ENCODE measurements around the gene LIMS1.
"Not testable (repeated sequence)": the region's sequence is repeated elsewhere in the genome, so short reads cannot be mapped to it uniquely, and the experiment has no call there.

Gene LIMS1

DNA sequence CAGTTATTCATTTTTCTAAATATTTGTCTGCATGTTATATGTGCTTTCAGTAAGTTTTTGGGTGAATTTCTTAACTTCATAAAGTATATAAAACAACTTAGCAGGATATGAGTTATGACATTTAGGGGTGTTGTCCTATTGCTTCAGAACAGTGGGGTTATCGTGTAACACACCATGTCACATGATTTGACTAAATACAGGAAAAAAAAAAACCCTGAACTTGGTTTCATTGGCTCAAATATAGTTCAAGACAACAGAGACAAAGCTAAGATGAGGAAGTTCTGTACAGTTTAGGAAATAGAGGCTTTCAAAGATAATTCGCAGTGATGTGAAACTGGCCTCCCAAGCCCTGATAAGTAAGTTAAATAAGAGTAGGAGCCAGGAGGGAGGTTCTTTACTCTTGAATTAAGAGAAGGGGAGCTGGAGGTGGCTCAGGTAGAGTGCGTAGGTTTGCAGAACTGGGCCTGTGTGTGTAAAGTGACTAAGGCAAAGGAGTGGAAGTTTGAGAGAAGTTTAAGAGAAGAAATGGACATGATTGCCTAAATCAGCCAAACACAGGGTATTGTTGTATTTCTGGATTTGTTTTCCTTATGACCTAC is 53.9 kb downstream of the LIMS1 start:
- no peak for DNase-seq

DNA sequence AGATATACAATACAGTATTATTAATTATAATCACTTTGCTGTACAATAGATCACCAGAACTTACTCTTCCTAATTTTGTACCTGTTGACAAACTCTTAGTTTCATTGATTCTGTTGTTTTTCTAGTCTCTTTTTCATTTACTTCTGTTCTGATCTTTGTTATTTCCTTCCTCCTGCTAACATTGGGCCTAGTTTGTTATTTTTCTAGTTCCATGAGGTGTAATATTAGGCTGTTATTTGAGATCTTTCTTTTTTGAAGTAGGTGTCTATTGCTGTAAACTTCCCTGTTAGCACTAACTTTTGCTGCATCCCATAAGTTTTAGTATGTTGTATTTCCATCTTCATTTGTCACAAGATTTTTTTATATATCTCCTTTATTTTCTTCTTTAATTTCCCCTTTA is 55.1 kb downstream of the LIMS1 start:
- no peak for DNase-seq

DNA sequence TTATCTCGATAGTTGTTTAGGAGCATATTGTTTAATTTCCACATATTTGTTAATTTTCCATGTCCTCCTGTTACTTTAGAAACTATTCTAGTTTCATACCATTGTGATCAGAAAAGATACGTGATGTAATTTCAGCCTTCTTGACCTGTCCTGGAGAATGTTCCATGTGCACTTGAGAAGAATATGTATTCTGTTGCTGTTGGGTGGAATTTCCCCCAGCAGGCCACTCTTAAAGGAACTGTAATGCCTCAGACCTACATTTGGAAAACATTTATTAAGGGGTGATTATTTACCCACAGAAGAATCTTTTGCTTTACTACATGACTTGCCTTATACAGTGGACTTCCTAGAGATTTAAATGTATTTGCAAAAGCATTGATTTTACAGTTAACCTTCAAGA is 55.5 kb downstream of the LIMS1 start:
- no peak for DNase-seq

DNA sequence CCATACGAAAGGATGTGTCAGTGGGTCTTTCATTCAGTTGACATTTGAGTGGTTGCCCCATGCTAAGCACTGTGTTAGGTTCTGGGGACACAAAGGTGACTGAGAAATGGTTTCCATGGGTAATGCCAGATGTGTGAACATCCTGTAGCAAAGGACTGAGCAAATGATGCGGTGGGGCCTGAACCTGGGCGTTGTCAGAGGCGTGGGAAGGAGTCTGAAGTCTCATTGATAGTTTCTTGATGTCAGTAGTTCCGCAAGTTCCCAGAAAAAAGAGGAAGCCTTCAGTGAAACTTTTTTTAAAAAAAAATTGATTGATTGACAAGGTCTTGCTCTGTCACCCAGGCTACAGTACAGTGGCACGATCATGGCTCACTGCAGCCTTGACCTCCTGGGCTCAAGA is 56.9 kb downstream of the LIMS1 start:
- DNase-seq, result no peak

DNA sequence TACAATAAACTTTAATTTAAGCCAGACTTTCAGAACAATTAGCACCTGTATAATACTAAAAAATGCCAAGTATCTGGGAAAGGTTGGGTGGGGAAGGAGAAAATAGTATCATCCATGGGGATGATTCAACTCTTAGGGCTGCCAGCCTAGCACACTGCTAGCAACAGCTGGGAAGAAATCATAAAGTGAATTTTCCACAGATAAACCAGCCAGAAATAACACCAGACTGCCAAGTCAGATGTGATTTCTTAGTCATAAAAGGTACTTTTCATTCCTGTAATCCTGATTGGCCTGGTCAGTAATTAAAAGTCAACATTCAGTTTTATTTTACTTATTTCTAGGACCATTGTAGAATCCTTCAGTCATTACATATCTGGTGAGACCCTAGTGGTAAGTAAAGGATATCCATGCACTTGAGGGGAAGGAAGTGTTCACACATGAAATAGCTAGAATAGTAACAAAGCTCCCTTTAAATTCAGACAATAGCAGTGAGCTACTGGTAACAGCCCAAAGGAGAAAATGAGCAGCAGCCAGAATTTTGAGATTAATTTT is 59.4 kb downstream of the LIMS1 start:
- DNase-seq, result no peak

DNA sequence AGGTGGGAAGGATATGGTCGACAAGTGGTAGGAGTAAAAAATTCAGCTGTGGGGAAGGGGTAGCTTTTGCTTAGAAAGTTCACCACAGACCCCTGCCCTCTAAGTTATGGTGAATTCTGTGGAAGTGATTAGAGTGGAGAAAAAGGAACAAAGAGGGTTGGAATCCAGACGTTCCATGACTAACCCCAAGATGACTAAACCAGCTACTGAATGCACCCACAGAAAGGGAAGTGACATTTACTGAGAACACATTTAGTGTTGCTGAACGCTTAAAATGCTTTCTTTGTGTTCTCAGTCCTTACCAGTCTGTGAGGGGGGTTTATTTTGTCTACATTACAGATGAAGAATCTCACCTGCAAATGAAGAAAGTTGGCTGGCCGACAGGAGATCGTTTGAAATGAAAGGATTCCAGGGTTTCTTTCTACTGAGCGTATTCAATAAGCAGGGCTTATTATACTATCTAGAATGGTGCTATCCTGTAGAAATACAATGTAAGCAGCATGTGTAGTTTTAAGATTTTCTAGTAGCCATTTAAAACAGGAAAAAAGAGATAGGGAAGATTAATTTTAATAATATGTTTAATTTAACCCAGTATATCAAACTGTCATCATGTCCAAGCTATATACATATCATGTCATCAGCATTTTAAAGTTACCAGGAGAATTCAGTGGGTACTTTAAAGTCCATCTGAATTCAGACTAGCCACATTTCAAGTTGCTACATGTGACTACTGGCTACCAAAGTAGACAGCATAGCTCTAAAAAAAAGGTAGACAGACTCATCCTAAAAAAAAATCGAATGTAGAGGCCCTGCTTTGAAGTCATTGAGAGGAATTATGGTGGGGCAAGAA is 60.1 kb downstream of the LIMS1 start:
- DNase-seq, result no peak

DNA sequence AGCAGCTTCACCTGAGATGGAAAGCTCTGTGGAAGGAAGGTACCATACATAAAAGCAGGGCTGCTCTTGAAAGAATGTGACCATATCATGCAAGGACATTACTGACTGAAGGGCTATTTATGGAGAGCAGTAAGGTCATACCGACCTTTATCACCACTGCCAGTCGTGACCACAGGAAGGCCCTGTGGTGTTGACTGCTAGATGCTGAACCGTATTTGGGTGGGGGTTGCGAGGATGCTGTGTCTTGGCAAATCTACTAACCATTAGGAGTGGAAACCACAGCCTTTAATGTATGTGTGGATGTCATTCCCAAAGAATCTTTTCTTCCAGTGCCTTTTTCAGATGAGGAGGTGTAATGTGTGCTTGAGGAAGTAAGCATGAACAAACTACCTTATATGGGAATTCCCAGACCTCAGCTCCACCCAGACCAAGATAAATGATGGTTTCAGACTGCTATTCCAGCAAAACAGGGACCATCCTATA is 60.8 kb downstream of the LIMS1 start:
- DNase-seq, result no peak

DNA sequence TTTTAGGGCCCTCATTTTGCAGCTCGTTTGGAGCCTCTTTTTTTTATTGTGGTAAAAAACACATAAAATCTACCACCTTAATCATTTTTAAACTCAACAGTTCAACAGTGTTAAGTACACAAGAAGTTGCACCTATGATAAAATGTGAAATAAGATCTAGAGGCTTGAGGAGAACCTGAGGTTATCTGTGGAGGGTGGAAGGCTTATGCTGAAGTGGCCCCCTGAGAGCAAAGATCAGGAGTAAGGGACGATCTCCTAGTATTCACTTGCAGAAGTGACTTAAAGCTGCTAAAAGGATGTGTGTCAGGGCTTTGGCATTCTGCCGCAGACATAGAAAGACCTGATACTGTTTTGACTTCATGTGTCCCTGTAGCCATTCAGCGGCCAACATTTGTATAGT is 61.5 kb downstream of the LIMS1 start:
- not testable (repeated sequence) for DNase-seq

DNA sequence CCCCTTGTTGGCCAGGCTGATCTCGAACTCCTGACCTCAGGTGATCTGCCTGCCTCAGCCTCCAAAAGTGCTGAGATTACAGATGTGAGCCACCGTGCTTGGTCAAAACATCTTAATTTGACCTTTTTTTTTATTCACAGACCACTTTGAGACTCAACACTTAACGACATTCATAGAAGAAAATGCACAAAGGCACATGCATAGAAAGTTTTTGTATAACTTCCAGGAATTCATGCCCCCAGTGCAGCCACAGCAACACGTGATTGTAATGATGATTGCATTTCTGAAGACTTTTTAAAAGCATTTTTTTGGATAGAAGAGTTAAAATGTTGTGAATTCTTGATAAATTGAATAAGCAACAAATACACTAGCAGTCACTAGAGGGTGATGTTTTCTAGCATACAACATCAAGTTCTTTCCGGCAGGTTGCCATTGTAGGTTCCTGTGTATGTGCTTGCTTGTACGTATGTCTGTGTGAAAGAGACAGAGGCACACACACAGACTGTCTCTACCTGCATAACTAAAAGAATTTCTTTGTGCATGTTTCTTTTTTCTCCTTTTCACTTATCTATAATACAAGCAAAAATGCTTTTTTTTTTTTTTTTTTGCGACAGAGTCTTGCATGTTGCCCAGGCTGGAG is 63.0 kb downstream of the LIMS1 start:
- DNase-seq, result not testable (repeated sequence)

DNA sequence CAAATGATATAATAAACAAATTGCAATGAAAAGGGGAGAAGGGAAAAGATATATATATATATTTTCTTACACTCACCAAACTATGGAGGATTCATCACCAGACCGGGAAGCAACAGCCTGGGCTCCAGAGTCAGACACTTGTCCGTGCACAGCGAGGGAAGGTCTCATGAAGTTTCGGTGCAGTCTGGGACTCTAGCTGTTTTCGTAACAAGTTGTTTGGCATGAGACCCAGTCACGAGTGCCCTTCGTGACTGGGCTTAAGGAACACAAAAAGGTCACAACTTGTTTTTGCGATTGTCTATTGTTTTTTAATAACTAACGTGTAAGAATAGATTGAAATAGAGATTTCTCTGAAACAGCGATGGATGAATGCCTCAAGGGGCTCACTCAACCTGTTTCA is 66.9 kb downstream of the LIMS1 start:
- DNase-seq, result not testable (repeated sequence)

DNA sequence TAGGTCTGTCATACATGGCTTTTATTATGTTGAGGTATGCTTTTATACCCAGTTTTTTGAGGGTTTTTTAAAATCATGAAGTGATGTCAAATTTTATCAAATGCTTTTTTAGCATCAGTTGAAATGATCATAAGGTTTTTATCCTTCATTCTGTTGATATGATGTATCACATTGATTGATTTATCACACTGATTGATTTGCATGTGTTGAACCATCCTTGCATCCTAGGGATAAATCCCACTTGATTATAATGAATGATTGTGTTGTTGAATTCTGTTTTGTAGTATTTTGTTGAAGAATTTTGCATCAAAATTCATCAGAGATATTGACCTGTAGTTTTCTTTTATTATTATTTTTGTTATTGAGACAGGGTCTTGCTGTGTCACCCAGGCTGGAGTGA is 68.2 kb downstream of the LIMS1 start:
- DNase-seq, result no peak

DNA sequence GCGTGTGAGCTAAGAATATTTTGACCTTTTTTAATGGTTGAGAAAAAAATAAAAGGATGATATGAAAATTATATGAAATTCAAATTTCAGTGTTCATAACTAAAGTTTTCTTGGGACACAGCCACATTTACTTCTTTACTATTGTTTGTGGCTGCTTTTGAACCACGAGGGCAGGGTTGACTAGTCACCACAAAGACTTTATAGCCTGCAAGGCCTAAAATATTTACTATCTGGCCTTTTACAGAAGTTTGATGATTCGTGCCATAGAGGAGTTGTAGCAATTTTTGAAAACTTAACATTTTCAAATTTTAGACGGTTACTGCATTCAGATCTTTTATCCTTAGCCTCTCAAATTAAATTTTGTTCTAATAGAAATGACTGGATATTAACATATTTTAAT is 69.9 kb downstream of the LIMS1 start:
- no peak for DNase-seq

DNA sequence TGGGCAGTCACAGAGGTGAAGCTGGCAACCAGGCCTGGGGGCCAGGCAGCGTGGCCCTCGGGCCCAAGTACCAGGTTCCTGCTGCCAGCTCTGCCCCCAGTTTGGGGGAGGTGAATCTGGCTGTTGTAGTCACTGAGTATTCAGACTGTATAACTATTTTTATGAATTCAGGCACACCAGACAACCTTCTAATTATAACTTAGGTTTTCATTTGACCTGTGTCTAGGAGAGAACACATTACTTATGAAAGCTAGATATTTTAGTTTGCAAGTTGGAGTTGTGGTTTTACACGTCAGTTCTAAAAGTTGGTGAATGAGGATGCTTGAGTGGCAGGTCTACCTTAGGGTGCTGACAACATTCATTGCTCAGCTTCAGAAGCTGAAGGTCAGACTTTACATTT is 71.7 kb downstream of the LIMS1 start:
- no peak for DNase-seq

DNA sequence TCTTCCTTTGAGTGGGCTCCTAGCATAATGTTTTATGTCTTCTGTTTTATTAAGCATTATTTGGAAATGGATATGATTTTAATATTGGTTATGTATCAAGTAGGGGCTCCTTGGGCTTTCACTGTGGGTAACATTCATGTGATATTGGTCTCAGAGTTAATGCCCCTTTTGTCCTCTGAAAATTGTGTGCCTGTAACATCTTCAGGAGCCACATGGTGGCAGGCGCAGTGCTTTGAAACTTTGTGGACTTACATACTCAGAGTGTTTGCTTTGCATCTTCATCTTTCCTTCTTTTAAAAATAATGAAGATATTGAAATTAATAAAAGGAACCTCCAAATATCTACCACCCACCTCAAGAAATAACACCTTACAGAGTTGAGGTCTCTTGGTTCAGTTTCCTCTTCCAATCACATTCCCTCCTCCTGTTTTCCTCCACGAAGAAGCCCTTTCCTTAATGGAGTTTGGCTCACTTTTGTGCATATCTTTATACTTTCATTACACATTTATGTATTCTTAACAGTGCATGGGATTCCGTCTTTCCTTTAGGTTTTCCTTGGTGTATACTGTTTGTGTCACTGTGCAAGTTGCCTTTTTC is 73.5 kb downstream of the LIMS1 start:
- DNase-seq, result no peak

DNA sequence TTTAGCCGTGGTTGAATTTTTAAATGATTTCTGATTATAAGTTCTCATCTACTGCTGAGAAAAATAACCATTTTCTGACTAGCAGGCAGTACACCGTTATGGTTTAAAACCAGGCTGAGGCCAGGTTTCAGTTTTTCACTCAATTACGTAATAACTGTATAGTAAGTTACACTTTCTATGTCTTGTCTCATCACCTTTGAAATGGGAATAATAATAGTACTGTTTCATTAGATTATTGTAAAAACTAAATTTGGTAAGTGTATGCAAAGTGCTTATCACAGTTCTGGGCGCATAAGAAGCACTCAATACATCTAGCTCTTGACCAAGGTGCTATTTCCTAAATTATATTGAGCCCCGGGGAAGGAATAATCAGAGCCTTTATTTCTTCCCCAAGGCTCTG is 76.8 kb downstream of the LIMS1 start:
- DNase-seq, result no peak

DNA sequence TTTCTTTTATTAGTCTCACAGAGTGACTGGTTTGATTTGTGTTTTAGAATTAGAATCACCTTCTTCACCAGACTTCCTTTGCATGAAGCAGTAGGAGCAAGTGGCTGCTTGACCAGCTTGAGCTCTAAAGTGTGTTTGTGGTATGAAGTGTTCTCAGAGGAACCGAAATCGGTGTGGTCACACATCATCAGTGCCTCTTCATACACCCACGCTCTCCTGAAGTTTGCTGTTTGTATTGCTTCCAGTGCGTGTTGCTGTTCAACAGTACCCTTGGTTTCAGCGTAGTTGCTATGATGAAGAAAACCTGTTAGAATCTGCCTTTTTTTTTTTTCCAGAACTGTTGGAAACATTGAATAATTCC is 77.9 kb downstream of the LIMS1 start:
- no peak for DNase-seq

DNA sequence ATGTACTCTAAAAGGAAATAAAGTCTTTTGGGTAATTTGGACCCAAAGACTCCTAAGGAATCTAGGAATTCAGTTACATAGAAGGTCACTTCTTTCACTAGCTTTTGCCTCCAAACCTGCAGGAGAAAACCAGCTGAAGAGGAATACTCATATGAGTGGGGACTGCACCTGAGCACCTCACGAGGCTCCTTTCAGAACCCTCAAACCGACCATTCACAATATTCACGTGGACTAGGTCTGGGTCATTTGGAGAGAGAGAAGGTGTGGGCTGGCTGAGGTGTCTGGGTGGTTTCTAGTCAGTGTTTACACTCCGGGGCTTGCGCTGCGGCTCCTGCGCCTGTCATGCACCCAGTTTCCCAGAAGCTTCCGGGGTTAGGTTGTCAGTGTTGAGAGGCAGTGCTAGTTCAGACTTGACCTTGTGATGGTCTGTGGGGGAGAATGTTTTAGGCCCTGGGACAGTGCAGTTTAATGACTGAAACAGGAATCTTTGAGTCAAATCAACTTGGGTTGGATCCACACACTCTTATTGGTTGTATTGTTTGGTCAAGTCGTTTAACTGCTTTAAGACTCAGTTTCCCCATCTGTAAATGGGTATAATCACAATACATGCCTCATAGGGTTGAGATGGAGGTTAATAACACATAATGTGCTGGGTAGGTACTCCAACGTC is 78.4 kb downstream of the LIMS1 start:
- no peak for DNase-seq

DNA sequence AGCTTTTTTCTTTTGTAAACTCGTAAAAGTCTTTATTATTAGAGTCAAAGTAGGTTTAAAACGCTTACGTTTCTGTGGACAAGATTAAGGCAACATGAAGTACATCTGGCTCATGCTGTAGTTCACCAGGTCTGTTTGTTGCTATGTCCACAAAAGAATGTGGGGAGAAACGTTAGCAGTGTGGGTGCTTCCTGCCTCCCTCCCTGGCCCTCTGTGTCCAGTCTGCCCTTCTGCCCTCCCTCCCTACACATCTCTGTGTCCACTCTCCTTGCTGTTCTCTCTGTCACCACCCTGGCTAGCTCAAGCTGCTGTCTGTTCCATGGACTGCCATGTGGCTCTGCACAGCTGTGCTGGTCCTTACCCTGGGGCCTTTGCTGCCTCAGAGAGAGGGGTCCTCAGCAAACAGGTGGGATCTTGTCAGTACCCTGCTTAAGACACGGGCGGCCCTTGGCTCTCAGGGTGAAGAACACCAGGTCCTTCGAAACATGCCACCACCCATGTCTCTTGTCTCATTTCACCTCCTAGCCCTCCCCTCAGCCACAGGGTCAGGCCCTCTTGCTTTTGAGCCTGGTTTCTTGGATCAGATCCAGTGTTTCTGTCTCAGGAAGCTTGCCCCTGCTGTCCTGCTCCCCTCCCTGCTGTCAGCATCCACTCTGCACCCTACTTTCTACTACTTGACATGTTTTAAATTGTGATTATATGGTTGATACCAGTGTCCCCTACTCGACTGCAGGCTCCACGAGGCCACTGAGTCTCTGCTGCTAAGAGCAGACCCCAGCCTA is 79.2 kb downstream of the LIMS1 start:
- no peak for DNase-seq

DNA sequence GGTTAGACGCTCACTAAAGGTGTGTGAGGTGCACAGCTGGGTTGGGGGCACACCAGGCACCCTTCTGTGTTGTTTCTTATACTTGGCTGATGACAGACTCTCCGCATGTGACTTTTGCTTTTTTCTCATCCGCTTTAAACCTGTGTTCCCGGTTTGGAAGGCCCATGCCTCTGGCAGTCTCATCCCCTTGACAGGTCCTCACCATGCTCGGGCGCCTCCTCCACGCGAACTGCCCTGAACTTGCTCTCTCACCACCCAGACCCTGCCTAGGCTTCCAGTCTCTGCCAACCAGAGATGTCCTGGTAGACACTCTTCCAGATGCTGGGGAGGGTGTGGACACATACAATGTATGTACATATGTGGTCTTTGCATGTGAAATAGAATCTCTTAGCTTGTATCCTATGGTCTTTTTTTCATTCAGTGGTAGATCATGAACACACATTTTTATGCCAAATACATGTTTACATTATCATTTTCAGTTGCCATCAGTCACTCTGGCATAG is 79.8 kb downstream of the LIMS1 start:
- DNase-seq, result no peak

DNA sequence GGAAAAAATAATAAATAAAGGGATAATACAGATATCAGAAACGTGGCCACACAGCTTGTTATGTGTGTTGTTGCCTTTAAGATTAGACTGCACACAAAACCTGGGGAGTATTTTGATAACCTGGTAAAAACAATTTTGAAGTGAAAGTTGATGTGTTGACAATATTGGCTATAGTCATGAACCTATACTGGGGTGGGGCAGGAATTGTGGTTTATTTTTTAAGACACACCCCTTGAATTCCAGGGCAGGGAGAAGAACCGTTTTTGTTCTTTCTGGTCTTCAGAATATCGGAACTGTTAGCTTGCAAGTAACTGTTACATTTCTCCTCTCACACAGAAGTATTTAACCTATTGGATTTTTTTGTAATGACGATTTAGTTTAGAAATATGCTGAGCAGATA is 80.4 kb downstream of the LIMS1 start:
- DNase-seq, result no peak

DNA sequence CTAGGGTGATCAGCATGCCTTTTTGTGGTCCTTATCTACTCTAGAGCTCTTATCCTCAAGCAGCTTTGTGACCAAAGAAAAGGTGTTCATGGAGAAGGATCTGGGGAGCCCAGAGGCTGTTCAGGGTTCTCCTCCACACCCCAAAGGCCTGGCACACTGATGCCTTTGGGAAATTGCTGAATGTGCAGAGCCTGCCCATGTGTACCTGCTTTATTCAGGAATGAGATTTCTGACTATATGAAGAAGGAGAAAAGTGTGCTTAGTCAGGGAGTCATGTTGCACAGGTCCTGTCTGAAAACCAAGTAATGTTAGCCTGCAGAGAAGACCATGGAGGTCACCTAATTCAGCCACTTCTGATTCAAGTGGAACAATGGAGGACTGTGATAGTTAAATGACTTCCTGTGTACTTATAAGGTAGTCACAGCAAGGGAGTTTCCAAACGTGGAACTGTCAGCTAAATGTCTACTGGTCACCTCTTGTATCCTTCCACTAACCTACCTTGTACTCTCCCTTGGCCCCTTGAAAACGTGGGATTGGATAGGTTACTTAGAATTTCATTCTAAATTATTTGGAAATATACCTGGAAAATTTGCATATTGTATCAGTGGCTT is 81.3 kb downstream of the LIMS1 start:
- DNase-seq, result no peak

Data from DMS 273 treated with DMSO at 0.1 percent for 48 hours (cell line).